Fibroblast of skin of right quadriceps (primary cell): ENCODE results near the gene HECTD4.
"Not testable (repeated sequence)": the region's sequence is repeated elsewhere in the genome, so short reads cannot be mapped to it uniquely, and the experiment has no call there.

Experiments used
- DNase-seq: peaks from one replicate; pipeline ENCODE4 v3.0.0-alpha.2; 2013

The HECTD4 gene

GRCh38 chr12:112172556-112173324 is 209.5 kb downstream of the HECTD4 start:
- DNase-seq: no peak

- no peak for DNase-seq
These were observed 211.1 kb downstream of the HECTD4 start for GRCh38 chr12:112170971-112171596.

- DNase-seq: peak; percentile 10
These were observed 211.9 kb downstream of the HECTD4 start for GRCh38 chr12:112170376-112170775.

- no peak for DNase-seq
These were observed 212.3 kb downstream of the HECTD4 start for GRCh38 chr12:112169966-112170365.

- DNase-seq: no peak
These were observed 212.9 kb downstream of the HECTD4 start for GRCh38 chr12:112169161-112169872.

- DNase-seq: no peak
These were observed 213.7 kb downstream of the HECTD4 start for GRCh38 chr12:112168561-112168971.

- no peak for DNase-seq
These were observed 214.3 kb downstream of the HECTD4 start for GRCh38 chr12:112167718-112168525.

- no peak for DNase-seq
These were observed 215.2 kb downstream of the HECTD4 start for GRCh38 chr12:112167031-112167461.

GRCh38 chr12:112166051-112167015 is 215.9 kb downstream of the HECTD4 start:
- no peak for DNase-seq

- DNase-seq: no peak
These were observed 216.6 kb downstream of the HECTD4 start for GRCh38 chr12:112165624-112166023.

GRCh38 chr12:112164011-112164660 is 218.1 kb downstream of the HECTD4 start:
- no peak for DNase-seq

GRCh38 chr12:112163471-112163991 is 218.7 kb downstream of the HECTD4 start:
- no peak for DNase-seq

- no peak for DNase-seq
These were observed 219.2 kb downstream of the HECTD4 start for GRCh38 chr12:112163056-112163455.

GRCh38 chr12:112162241-112162790 is 219.9 kb downstream of the HECTD4 start:
- no peak for DNase-seq

- DNase-seq: no peak
These were observed 220.5 kb downstream of the HECTD4 start for GRCh38 chr12:112161711-112162110.

- DNase-seq: no peak
These were observed 221.6 kb downstream of the HECTD4 start for GRCh38 chr12:112160611-112161010.

- DNase-seq: no peak
These were observed 223.1 kb downstream of the HECTD4 start for GRCh38 chr12:112159146-112159541.

GRCh38 chr12:112158461-112159145 is 223.6 kb downstream of the HECTD4 start:
- not testable (repeated sequence) for DNase-seq

- no peak for DNase-seq
These were observed 228.4 kb downstream of the HECTD4 start for GRCh38 chr12:112153893-112154219.
